ENCODE data around the gene KCNK4.
A peak's percentile ranks its signal among the peaks of the same experiment; 100 is the strongest.
"Not testable (repeated sequence)": the region's sequence is repeated elsewhere in the genome, so short reads cannot be mapped to it uniquely, and the experiment has no call there.

Gene KCNK4

GRCh38 chr11:64292460-64293254 is 1.6 kb downstream of the KCNK4 start:
- DNase-seq: no peak

DNA sequence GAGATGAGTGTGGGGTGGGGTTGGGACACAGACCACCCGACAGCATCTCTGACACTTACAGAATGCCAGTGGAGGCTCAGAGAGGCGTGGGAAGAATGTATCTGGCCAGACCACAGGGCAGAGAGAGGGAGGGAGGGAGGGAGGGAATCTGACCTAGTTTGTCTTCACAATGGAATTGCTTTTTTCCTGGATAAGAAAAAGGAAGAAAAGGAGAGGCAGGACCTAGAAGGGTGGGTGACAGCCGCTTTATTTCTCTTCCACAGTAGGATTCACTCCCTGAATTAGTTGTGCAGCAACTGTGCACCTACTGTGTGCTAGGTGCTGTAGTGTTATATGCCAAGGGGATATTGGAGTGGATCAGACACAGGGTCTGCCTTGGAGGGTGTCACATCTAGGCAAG is 3.7 kb downstream of the KCNK4 start:
- no peak for DNase-seq

GRCh38 chr11:64295760-64296159 is 4.7 kb downstream of the KCNK4 start:
- DNase-seq: no peak

DNA sequence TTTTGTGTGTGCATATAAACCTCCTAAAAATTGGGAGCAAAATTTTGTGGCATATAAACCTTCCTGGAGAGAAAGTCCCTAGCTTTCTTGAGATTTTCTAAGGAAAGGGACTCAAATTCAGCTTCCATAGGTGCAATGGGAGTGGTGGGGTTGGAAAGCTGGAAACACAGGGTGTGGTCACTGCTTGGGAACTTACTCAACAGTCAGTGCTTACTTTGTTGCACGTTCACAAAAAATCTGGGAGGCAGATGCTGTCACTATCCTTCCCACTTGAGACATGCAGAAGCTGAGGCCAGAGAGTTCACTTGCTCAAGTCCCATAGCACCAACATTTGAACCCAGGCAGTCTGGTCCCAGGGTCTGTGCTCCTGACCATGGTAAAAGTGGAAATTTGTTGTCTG is 5.1 kb downstream of the KCNK4 start:
- no peak for DNase-seq

GRCh38 chr11:64296830-64297698 is 6.0 kb downstream of the KCNK4 start:
- no peak for DNase-seq

DNA sequence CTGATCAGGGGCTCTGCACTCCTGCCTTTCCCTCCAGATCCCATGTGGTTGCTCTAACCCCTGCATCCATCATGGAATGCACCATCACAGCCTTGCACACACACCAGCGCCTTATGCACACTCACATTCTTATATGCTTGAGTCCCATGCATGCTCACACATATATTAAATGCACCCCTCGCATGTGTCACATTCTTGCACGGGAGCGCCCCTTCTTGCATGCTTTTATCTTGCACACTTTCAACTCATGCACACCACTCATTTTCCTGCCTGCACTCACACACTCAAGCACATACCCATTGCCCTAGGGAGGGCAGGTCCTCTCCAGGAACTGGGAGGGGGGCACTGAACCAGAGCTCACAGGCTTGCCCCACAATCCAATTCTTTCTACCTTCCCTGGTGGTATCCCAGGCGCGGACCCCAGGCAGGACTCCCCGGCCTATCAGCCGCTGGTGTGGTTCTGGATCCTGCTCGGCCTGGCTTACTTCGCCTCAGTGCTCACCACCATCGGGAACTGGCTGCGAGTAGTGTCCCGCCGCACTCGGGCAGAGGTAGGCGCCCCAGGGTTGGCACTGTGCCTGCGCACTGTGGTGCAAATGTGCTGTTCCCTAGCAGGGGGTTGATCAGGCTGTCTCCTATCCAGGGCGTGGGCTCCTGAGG is 6.7 kb downstream of the KCNK4 start:
- no peak for DNase-seq

DNA sequence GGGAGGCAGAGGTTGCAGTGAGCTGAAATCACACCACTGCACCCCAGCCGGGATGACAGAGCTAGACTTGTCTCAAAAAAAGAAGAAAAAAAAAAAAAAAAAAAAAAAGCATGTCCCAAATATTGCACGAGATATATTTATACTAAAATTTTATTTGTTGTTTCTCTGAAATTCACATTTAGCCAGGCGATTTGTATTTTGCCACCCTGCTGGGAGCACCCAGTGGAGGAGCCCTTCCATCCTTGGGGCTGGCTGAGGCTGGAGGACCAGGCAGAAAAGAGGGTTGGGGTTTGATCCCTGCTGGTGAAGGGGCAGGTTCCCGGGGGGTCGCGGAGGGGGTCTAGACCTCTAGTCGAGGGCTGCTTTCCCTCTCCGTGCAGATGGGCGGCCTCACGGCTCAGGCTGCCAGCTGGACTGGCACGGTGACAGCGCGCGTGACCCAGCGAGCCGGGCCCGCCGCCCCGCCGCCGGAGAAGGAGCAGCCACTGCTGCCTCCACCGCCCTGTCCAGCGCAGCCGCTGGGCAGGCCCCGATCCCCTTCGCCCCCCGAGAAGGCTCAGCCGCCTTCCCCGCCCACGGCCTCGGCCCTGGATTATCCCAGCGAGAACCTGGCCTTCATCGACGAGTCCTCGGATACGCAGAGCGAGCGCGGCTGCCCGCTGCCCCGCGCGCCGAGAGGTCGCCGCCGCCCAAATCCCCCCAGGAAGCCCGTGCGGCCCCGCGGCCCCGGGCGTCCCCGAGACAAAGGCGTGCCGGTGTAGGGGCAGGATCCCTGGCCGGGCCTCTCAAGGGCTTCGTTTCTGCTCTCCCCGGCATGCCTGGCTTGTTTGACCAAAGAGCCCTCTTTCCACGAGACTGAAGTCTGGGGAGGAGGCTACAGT is 8.1 kb downstream of the KCNK4 start:
- DNase-seq: no peak

GRCh38 chr11:64299847-64300648 is 8.9 kb downstream of the KCNK4 start, which contains the start of gene CATSPERZ:
Gene CATSPERZ, plus strand, starts transcription at chr11:64300358. Its CDS starts 53 bp downstream, at chr11:64300411.
- DNase-seq: no peak

- no peak for DNase-seq
Measured at GRCh38 chr11:64303109-64304031, 12.3 kb downstream of the KCNK4 start.

- DNase-seq: no peak
Measured at GRCh38 chr11:64304032-64304315, 12.9 kb downstream of the KCNK4 start.

- peak; percentile 98 to 99 for DNase-seq
Measured at GRCh38 chr11:64304316-64305072, 13.4 kb downstream of the KCNK4 start.

DNA sequence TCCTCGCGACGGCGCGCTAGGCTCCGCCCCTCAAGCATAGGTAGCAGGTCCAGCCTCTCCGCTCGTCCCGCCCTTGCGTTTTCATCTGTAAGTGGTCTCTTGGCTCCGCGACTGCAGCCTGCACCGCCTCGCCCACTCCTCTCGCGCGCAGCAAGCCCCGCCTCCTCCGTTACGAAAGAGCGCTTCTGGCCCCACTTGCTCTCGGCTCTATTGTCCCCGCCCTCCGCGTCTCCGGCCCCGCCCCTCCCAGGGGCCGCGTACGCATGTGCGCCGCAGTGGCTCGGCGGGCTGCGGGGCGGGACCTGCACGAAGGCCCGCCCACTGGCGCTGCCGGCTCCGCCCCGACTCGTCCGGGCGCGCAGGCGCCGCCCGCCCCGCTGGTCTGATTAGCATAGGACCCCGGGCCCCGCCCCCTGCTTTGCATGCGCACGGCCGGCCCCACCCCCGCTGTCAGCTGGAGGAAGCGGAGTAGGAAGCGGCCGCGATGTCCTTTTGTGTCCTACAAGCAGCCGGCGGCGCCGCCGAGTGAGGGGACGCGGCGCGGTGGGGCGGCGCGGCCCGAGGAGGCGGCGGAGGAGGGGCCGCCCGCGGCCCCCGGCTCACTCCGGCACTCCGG is 14.1 kb downstream of the KCNK4 start, which contains the start of gene ESRRA:
TSS of gene ESRRA (plus strand) at position 450 of the 616 bp plus-strand sequence. CDS start 1,656 bp downstream, outside the sequence.
- peak; percentile 100 for DNase-seq

GRCh38 chr11:64305691-64306562 is 14.8 kb downstream of the KCNK4 start:
- peak; percentile 77 to 84 for DNase-seq

DNA sequence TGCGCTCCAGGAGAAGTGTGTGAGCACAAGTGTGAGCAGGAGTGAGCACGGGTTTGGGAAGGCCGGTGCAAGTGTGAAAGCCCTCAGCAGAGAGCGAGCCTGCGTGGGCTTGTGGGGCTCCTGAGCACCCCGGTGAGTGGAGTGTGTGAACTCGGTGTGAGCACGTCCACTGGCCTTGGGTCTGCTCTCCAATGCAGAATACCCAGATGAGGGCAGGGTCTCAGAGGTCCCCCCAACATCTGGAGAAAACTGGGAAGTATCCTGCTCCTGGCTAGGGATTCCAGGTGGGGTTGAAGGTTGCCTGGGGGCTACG is 15.4 kb downstream of the KCNK4 start:
- no peak for DNase-seq

DNA sequence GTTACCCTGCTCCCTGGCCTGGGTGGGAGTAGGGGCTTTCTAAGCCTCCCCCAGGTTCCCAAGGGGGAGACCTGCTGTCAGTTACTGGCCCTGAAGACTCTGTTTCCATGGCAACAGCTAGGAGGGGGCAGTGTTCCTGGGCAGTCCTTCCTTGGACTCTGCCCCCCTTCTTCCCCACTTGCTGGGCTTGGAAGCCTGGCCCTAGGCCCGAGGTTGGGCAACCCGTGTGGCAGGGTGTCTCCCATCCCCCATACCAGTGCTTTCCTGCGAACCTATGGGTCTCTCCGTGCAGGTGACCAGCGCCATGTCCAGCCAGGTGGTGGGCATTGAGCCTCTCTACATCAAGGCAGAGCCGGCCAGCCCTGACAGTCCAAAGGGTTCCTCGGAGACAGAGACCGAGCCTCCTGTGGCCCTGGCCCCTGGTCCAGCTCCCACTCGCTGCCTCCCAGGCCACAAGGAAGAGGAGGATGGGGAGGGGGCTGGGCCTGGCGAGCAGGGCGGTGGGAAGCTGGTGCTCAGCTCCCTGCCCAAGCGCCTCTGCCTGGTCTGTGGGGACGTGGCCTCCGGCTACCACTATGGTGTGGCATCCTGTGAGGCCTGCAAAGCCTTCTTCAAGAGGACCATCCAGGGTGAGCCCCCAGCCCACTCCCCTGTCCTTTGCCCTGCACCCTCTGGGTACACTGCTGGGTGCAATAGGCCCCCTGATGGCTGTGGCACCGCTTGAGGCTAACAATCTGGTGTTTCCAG is 15.9 kb downstream of the KCNK4 start:
- DNase-seq: no peak

GRCh38 chr11:64307795-64308194 is 16.7 kb downstream of the KCNK4 start:
- not testable (repeated sequence) for DNase-seq

- no peak for DNase-seq
Measured at GRCh38 chr11:64312947-64313346, 21.8 kb downstream of the KCNK4 start.
